Right ventricle myocardium superior (tissue), 1 donor: Measurements from ENCODE around the gene RUFY3. TPM values are rescaled to one million over a fixed set of nuclear protein-coding genes. Genes with fewer than 3 reads are reported as not detected.
A peak's percentile ranks its signal among the peaks of the same experiment; 100 is the strongest.
"Not testable (repeated sequence)": the region's sequence is repeated elsewhere in the genome, so short reads cannot be mapped to it uniquely, and the experiment has no call there.

Experiments used
- ATAC-seq: fragments of 200-7000 bp; cut with Tn5 transposase; one replicate; pipeline ENCODE4 v1.9.1; 2020; ENCODE audit warnings: mild to moderate bottlenecking; ENCODE audit not compliant: poor library complexity
- DNase-seq: peaks from one replicate; pipeline ENCODE4 v3.0.0-alpha.2; 2020
- intact Hi-C: fragments of 100-400 bp; cut with DNase I; formaldehyde crosslinking; loops from one replicate; pipeline ENCODE4 v1.11.2; 2022
- long read RNA-seq: library from polyadenylated mRNA; unstranded; transcript quantifications from one replicate; pipeline ENCODE4 v2.0.0, GENCODE V29; 2021
- total RNA-seq: library from RNA; stranded (reverse); fragmentation: NEBNext Ultra II Directional; extraction: Animal tissue kit (Norgen Biotek cat#: 25700); gene quantifications from one replicate; pipeline ENCODE4 v1.2.1, GENCODE V29; 2021
- donor health status: DM: no; HTN: yes; CAD: no; lungs with severe emphysema.

The RUFY3 gene, protein sequence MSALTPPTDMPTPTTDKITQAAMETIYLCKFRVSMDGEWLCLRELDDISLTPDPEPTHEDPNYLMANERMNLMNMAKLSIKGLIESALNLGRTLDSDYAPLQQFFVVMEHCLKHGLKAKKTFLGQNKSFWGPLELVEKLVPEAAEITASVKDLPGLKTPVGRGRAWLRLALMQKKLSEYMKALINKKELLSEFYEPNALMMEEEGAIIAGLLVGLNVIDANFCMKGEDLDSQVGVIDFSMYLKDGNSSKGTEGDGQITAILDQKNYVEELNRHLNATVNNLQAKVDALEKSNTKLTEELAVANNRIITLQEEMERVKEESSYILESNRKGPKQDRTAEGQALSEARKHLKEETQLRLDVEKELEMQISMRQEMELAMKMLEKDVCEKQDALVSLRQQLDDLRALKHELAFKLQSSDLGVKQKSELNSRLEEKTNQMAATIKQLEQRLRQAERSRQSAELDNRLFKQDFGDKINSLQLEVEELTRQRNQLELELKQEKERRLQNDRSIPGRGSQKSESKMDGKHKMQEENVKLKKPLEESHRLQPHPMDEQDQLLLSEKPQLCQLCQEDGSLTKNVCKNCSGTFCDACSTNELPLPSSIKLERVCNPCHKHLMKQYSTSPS
- total RNA-seq: 19.4 TPM
- long read RNA-seq, partial matches to known transcripts: 14 of 34 reads
- long read RNA-seq, other reads (novel, unspliced or antisense): 14 of 34 reads

DNA sequence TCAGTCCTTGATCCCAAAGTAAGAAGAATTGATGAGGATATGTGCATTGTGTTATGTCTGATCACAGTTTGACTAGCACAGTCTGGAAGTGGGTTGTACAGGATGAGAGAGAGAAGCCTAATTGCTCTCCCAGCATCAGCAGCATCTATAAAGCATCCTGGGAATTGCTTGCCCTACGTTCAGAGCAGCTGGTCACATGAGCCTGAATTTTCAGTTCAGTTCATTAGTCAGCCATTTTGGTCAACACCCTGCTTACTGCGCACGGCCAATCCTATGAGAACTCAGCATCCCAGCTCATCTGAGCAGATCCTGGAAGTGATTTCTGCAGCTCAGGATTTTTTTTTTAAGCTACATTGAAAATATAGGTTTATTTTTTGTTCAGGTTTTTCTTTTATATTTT is at the start of gene RUFY3:
TSS of gene RUFY3 (plus strand) at position 218 of the 400 bp plus-strand sequence. CDS start 610 bp downstream, outside the sequence.
- no peak for DNase-seq
- ATAC-seq: peak; percentile 92
- intact Hi-C loops: no loop called here

DNA sequence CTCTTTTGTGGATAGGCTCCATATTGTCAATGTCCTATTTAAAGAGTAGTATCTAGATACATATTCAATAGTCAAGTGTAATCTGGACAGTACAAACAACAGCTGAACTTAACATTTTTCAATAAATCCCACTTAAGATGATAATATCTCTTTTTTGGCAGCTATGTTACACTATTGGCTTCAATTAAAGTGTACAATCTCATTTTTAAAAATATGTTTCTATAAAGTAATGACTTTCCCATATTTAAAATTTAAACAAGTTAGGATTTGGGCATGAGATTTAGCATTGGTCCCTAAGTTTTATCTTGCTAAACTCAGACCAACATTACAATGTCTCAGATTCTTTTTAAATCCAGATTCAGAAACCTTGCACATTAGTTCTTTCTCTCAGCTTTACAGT is 47.6 kb upstream of the RUFY3 start:
- ATAC-seq: no peak
- no peak for DNase-seq
- intact Hi-C loops: no loop called here

DNA sequence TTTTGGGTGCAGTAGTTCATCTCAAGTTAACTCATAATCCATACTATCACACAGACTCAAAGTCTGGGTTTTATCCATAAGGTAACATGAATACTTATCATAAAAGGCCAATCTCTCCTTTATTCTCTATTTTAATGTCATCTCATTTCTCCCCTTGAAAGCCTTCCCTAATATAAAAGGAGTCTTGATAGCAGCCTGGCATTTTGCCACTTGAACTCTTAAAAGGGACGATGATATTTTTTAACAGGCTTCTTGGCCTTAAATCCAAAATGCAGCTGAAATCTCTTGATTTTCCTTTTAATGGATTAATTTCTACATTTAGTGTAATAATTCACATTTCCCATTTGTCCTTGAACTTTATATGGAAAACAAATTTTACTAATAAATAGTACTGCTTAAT is 47.0 kb upstream of the RUFY3 start:
- ATAC-seq (no peak), DNase-seq (no peak)
- intact Hi-C loops: no loop called here

DNA sequence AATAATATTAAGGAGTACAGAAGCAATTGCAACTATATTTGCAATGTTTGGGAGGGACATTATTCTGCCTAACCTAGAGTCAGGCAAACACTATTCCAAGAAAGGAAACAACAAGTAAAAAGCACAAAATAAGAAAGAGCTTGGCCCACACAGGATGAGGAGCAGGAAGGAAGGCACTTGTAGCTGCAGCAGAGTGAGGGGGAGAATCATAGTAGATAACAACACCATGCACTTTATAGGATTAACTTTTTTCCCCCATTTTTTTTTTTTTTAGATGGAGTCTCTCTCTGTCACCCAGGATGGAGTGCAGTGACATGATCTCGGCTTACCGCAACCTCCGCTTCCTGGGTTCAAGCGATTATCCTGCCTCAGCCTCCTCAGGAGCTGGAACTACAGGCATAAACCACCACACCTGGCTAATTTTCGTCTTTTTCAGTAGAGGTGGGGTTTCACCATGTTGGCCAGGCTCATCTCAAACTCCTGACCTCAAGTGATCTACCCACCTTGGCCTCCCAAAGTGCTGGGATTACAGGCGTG is 45.1 kb upstream of the RUFY3 start:
- intact Hi-C loops: no loop called here
- ATAC-seq (no peak), DNase-seq (no peak)

DNA sequence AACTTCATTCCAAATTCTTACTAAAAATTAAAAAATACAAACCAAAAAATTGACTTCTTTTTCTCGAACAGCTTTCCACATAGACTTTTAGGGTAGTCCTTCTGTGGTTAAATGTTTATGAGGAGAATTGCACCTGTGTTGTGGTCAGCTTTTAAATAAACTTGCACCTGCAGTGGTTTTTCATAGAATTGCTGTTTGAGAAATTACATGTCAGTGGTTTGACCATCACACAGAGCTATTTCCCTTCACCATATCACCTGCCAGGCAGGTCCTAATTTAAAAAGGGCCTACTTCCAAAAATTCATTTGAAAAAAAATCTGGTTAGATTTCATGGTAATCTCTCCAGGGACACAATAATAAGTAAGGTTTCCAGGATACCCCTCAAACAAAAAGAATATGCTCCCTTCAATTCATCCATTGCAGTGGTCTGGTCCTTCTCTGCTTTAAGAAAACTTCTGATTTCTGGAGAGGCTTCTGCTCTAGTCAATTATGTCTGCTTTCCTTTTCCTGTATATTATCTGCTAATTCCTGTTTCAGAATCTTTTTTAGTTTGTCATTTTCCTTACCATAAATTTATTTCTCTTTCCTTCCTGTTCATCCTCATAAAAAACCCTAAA is 43.3 kb upstream of the RUFY3 start:
- intact Hi-C loops: no loop called here

DNA sequence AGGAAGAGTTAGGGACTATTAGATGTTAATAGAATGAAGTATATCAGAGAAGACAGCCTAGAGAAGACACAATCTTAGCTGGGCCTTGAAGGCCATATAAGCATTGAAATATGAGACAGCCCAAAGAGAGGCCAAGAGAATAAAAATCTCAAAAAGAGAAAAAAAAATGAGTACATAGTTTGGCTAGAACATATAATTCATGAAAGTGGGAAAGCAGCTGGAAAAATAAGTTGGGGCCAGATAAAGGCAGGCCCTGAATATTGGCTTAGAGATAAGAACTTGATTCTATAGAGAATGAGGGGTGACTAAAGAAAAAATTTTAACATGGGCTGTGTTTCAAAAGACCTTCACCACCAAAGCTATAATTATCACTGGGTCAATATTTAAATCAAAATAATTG is 40.8 kb upstream of the RUFY3 start:
- DNase-seq (no peak), ATAC-seq (no peak)
- intact Hi-C loops: no loop called here

More for the DNA sequence above, 43.3 kb upstream of the RUFY3 start:
- ATAC-seq: no peak
- no peak for DNase-seq

DNA sequence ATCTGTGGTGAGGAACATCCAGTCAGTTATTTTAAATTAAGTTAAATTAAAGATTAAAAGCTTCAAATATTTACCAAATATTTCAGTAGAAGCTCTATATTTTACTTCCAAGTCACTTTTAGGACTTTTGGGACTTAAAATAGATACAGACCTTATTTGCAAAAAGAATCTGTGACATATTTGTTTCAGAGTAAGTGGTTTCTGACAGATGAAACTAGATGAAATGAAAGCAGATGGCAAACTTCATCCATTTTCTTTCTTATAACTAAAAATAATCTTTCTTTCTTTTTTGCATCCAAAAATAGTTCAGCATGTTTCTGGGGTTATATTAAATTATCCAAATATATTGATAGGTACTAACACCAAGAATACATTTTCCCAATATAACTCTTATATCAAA is 40.1 kb upstream of the RUFY3 start:
- intact Hi-C loops: no loop called here
- no peak for ATAC-seq
- DNase-seq: no peak

DNA sequence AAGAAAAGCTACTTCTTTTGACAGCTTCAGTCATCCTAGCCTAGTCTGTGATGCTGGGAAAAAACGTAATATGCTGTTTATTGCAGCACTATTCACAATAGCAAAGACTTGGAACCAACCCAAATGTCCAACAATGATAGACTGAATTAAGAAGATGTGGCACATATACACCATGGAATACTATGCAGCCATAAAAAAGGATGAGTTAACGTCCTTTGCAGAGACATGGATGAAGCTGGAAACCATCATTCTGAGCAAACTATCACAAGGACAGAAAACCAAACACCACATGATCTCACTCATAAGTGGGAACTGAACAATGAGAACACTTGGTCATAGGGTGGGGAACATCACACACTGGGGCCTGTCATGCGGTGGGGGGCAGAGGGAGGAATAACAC is 39.6 kb upstream of the RUFY3 start:
- intact Hi-C loops, DNase-seq, ATAC-seq: not testable (repeated sequence)

DNA sequence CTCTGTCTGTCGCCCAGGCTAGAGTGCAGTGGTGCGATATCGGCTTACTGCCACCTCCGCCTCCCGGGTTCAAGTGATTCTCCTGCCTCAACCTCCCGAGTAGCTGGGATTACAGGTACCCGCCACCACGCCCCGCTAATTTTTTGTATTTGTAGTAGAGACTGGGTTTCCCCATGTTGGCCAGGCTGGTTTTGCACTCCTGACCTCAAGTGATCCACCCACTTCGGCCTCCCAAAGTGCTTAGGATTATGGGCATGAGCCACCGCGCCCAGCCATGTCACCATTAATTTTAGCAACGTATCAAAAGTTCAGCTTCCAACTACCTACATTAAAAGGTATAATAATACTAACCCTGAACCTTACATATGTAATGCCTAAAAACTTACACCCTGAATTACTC is 34.4 kb upstream of the RUFY3 start:
- DNase-seq (peak; percentile 45), ATAC-seq (peak; percentile 5)
- intact Hi-C loops: no loop called here

DNA sequence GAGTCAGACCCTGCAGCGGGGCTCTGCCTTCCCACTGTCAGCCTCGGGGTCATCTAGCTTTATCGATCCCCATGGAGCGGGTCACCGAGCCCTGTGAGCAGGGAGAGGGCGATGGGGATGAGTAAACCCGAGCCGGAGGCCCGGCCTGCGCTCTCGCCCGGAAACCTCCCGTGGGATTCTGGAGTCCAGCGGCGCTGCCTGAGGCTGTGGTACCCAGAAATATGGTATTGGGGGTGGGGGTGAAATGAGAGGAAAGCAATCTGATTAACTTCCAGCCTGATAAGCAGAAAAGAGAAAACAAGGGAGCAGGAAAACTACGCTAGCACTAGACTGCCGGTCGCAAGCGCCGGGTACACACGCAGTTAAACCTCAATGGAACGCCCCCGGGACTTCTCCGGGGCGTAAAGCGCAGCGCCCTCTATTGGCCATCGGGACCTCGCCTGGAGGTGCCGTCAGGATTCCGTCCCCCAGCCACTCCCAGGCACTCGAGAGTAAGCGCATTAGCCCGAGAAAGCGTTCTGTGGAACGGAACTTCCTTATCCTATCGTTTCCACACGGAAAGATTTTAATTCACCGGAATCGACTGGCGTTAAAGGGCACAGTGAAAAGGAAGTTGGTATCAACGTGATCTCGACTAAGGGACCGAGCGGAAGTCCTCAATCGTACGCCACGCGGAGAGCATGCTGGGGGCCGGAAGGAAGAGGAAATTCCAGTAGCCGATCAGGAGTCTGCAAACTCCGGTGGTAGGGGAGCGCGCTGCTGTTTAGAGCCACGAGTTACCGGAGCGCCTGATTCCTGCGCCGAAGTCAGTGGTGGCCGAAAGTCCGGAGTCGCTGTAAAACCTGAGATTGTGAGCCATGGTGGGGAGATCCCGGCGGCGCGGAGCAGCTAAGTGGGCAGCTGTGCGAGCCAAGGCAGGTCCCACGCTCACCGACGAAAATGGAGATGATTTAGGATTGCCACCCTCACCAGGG is 33.7 kb upstream of the RUFY3 start, which contains the start of gene UTP3:
TSS of gene UTP3 (plus strand) at position 712 of the 974 bp plus-strand sequence. CDS start at position 858, 146 bp downstream.
- ATAC-seq: peak; percentile 98
- intact Hi-C loops: loop anchor here (2.0 kb wide), 1 partner anchor 17 kb away; no protein-coding TSS in a partner anchor
- DNase-seq: peak; percentile 96

DNA sequence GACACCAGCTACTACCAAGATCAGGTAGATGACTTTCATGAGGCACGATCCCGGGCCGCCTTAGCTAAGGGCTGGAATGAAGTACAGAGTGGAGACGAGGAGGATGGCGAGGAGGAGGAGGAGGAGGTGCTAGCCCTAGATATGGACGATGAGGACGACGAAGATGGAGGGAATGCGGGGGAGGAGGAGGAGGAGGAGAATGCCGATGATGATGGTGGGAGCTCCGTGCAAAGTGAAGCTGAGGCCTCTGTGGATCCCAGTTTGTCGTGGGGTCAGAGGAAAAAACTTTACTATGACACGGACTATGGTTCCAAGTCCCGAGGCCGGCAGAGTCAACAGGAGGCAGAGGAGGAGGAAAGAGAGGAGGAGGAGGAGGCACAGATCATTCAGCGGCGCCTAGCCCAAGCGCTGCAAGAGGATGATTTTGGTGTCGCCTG is 33.0 kb upstream of the RUFY3 start:
- DNase-seq (no peak), ATAC-seq (peak; percentile 2)
- intact Hi-C loops: loop anchor here (2.0 kb wide), 1 partner anchor 16 kb away; no protein-coding TSS in a partner anchor

DNA sequence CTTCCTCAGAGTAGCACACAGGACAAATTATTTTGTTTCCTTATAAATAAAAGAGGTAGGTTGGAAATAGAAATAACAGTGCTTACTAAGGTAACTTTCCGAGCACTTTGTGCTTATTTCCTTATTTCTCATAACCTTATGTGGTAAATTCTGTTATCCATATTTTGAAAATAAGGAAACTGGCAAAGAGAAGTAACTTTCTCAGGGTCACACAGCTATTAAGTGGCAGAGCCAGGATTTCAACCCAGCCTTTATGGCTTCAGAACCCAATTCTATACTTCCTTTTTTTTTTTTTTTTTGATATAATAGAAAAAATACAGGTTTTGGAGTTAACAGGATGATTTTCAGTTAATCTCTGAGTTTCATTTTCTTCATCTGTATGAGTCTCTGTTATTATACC is 30.1 kb upstream of the RUFY3 start:
- ATAC-seq (no peak), DNase-seq (no peak)
- intact Hi-C loops: no loop called here

DNA sequence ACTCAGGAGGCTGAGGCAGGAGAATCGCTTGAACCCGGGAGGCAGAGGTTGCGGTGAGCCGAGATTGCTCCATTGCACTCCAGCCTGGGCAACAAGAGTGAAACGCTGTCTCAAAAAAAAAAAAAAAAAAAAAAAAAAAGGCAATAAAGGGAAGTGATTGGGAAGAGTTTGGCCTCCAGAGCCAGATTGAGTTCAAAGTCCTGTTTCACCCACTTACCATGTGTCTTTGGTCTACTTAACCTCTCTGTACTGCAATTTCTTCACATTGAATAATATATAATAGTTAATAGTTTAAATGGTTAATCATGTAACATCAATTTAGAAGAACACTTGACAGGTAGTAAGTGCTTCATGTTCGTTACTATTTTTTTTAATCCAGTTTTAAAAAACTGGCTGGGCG is 27.1 kb upstream of the RUFY3 start:
- ATAC-seq, intact Hi-C loops, DNase-seq: not testable (repeated sequence)

DNA sequence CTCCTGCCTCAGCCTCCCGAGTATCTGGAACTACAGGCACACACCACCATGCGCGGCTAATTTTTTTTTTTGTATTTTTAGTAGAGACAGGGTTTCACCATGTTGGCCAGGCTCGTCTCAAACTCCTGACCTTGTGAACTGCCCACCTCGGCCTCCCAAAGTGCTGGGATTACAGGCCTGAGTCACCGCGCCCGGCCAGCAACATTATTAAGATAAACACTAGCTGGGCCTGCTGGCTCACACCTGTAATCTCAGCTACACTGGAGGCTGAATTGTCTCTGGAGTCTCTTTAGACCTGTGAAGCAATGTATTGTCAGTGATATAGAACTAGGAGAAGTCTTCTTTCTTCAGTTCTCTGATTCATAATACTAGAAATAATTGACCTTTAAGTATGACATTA is 23.3 kb upstream of the RUFY3 start:
- not testable (repeated sequence) for ATAC-seq

DNA sequence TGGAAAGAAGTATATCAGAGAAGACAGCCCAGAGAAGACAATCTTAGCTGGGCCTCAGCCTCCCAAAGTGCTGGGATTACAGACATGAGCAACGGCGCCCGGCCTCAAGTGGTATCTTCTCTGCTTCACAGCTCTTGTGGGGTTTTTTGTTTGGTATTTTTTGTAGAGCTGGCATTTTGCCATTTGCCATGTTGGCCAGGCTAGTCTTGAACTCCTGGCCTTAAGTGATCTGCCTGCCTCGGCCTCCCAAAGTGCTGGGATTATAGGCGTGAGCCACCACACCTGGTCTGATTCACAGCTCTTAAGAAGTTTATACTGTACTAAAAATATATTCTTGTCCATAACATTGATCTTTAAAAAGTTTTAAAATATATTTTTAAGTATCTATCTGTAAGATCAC is 21.1 kb upstream of the RUFY3 start:
- DNase-seq: no peak
- intact Hi-C loops: no loop called here
- ATAC-seq: no peak

More for the DNA sequence above, 23.3 kb upstream of the RUFY3 start:
- intact Hi-C loops, DNase-seq: not testable (repeated sequence)

DNA sequence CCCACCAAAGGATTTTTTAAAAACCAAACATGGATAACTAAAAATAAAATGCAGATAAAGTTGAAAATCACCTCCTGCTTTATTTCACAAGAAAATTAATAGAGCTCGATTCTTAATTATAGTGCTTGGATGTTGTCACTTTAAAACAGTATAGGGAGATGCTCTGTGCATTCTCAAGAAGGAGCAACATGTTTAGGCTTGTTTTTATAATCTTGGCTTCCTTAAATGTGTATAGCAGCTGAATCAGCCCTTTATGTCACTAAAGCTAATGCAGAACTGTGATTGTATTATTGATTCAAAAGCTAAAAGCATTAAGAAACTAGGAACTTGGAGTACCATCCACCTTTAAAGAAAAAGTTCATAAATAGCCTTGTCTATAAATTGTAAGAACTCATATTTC is 20.5 kb upstream of the RUFY3 start:
- intact Hi-C loops: no loop called here
- no peak for ATAC-seq
- no peak for DNase-seq

DNA sequence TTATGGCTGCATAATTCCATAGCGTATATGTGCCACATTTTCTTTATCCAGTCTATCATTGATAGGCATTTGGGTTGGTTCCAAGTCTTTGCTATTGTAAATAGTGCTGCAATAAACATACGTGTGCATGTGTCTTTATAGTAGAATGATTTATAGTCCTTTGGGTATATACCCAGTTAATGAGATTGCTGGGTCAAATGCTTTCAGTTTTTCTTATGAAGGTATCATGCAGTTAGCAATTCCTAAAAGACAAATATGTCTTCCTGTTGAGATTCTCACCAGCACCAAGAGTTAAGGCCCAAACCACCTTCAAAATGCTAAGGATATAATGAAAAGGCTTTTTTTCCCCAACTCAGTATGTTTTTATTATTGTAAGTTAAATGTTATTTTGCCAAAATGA is 19.2 kb upstream of the RUFY3 start:
- intact Hi-C loops, ATAC-seq, DNase-seq: not testable (repeated sequence)
